Uterus (tissue), 4 donors: ENCODE data around the gene B3GNT8. TPM values are rescaled to one million over a fixed set of nuclear protein-coding genes. Genes with fewer than 3 reads are reported as not detected.
"Not testable (repeated sequence)": the region's sequence is repeated elsewhere in the genome, so short reads cannot be mapped to it uniquely, and the experiment has no call there.

ENCODE experiments used
- DNase-seq, 2 donors: peaks; one replicate each; pipeline ENCODE4 v3.0.0-alpha.2; 2019 to 2020
- H3K27ac ChIP-seq, 2 donors: fragments of 200-600 bp; sonication (generic); 1 replicate in 1 of 2; 2 replicates in 1 of 2; pipeline ENCODE4 v1.5.1; 2016 to 2018
- H3K27me3 ChIP-seq, 2 donors: fragments of 200-600 bp; sonication (generic); one replicate each; pipeline ENCODE4 v1.5.1; 2018 to 2019; ENCODE audit warnings: control low read depth in 1 of 2
- H3K36me3 ChIP-seq, 2 donors: fragments of 200-600 bp; sonication (generic); one replicate each; pipeline ENCODE4 v1.5.1; 2019; ENCODE audit warnings: control low read depth in 1 of 2
- H3K4me1 ChIP-seq, 2 donors: fragments of 200-600 bp; sonication (generic); one replicate each; pipeline ENCODE4 v1.5.1; 2018 to 2019; ENCODE audit warnings: control low read depth in 1 of 2
- H3K4me3 ChIP-seq, 2 donors: fragments of 200-600 bp; sonication (generic); 1 replicate in 1 of 2; 2 replicates in 1 of 2; pipeline ENCODE4 v1.5.1; 2018 to 2019; ENCODE audit warnings: mild to moderate bottlenecking in 1 of 2
- H3K9me3 ChIP-seq, 2 donors: fragments of 200-600 bp; sonication (generic); one replicate each; pipeline ENCODE4 v1.5.1; 2019; ENCODE audit warnings: control low read depth in 1 of 2
- CTCF ChIP-seq, 4 experiments: fragments of 200-600 bp in 2 of 4; fragments of 450-650 bp in 2 of 4; sonication (generic) in 2 of 4; IDR thresholded peaks; one replicate each; pipeline ENCODE4 v1.5.1; 2016 to 2019; ENCODE audit warnings: antibody characterized with exemption in 4 of 4, mild to moderate bottlenecking in 2 of 4, moderate library complexity in 1 of 4
- POLR2A ChIP-seq, 2 donors: fragments of 450-650 bp; IDR thresholded peaks; one replicate each; pipeline ENCODE4 v1.6.1; 2016; ENCODE audit warnings: antibody characterized with exemption in 2 of 2, mild to moderate bottlenecking in 1 of 2, moderate library complexity in 1 of 2
- intact Hi-C: fragments of 100-400 bp; cut with DNase I; formaldehyde crosslinking; loops from one replicate; pipeline ENCODE4 v1.15.1; 2023; ENCODE audit warnings: low total_unique reads
- total RNA-seq, 4 donors: library from RNA; depleted of rRNA in 3 of 4; stranded (reverse); fragments of >200 nt in 3 of 4; gene quantifications; one replicate each; pipeline versions ENCODE4 v1.1.0 to v1.2.4, GENCODE V29; 2014 to 2023
- donor health status: DM: yes; HTN: yes; CAD: no.

Gene B3GNT8
- total RNA-seq, 4 donors from 2014 or later: 0.83 to 14.1 (median 3.4) TPM; not detected in 1

- DNase-seq: no peak
- H3K36me3 ChIP-seq: no peaks in the 10 kb centered on the region
- TF ChIP-seq POLR2A (IDR thresholded peaks at IDR 0.05) (no peak), CTCF (IDR thresholded peaks at IDR 0.05) (no peak)
- H3K4me1 ChIP-seq: no peaks in the 10 kb centered on the region
- intact Hi-C loops: no loop called here
- no peaks in the 10 kb centered on the region for H3K9me3 ChIP-seq
- H3K27me3 ChIP-seq: no peaks in the 10 kb centered on the region
- no peak overlapping the region for H3K27ac ChIP-seq
- no peak overlapping the region for H3K4me3 ChIP-seq
These were observed 15.3 kb downstream of the B3GNT8 start for GRCh38 chr19:41411968-41412265.

- intact Hi-C loops: no loop called here
- Histone ChIP-seq H3K27me3 (no peaks in the 10 kb centered on the region), H3K27ac (no peak overlapping the region), H3K4me1 (no peaks in the 10 kb centered on the region), H3K36me3 (no peaks in the 10 kb centered on the region), H3K4me3 (no peak overlapping the region), H3K9me3 (no peaks in the 10 kb centered on the region)
- no peak for TF ChIP-seq POLR2A (IDR thresholded peaks at IDR 0.05)
- no peak for TF ChIP-seq CTCF (IDR thresholded peaks at IDR 0.05)
- DNase-seq: no peak
These were observed 15.8 kb downstream of the B3GNT8 start for GRCh38 chr19:41411100-41411967.

DNA sequence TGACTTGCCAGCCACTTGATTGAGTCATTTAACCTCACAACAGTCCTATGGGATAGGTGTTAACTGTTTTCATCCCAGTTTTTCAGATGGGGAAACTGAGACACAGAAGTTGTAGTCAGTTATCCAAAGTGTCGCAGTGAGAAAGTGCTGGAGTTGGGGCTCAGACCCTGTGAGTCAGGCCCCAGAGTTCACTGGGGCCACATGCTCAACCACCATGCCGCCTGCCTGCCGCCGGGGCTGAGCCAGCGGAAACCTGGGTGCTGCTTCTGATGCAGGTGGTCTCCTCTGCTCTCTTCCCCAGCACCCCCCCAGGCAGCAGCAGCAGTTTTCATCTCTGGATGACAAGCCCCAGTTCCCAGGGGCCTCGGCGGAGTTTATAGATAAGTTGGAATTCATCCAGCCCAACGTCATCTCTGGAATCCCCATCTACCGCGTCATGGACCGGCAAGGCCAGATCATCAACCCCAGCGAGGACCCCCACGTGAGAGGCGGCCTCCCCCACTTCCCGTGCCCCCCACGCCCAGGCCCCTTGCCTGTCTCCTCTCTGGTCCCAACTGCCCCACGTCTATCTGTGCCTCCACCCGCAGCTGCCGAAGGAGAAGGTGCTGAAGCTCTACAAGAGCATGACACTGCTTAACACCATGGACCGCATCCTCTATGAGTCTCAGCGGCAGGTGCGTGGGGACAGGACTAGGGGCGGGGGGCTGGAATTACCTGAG lies 16.7 kb downstream of the B3GNT8 start:
- TF ChIP-seq POLR2A (IDR thresholded peaks at IDR 0.05): no peak
- TF ChIP-seq CTCF (IDR thresholded peaks at IDR 0.05): no peak
- Histone ChIP-seq H3K27ac (no peak overlapping the region), H3K27me3 (no peaks in the 10 kb centered on the region), H3K36me3 (no peaks in the 10 kb centered on the region), H3K9me3 (no peaks in the 10 kb centered on the region), H3K4me1 (no peaks in the 10 kb centered on the region), H3K4me3 (no peak overlapping the region)
- DNase-seq: no peak
- intact Hi-C loops: no loop called here

GRCh38 chr19:41409288-41409687 lies 17.9 kb downstream of the B3GNT8 start:
- no peaks in the 10 kb centered on the region for H3K4me1 ChIP-seq
- H3K4me3 ChIP-seq: no peak overlapping the region

DNA sequence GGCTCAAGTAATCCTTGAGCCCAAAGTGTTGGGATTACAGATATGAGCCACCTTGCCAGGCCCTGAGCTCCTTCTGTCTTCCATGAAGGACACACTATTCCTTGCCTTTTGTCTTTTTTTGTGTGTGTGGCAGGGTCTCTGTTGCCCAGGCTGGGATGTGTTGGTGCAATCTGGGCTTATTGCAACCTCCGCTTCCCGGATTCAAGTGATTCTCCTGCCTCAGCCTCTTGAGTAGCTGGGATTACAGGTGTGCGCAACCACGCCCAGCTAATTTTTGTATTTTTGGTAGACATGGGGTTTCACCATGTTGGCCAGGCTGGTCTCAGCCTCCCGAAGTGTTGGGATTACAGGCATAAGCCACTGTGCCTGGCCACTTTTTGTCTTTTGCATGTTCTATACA lies 18.3 kb downstream of the B3GNT8 start:
- intact Hi-C loops, H3K9me3 ChIP-seq, H3K27ac ChIP-seq, H3K4me3 ChIP-seq, H3K27me3 ChIP-seq, DNase-seq, H3K36me3 ChIP-seq, H3K4me1 ChIP-seq: not testable (repeated sequence)

More at GRCh38 chr19:41409288-41409687, 17.9 kb downstream of the B3GNT8 start:
- Histone ChIP-seq H3K36me3 (no peaks in the 10 kb centered on the region), H3K9me3 (no peaks in the 10 kb centered on the region), H3K27me3 (no peaks in the 10 kb centered on the region), H3K27ac (no peak overlapping the region)
- intact Hi-C loops: no loop called here
- no peak for TF ChIP-seq CTCF (IDR thresholded peaks at IDR 0.05)
- DNase-seq: no peak
